OCI-LY7 (cell line): ENCODE results near the gene DNAJC6. TPM values are rescaled to one million over a fixed set of nuclear protein-coding genes. Genes with fewer than 3 reads are reported as not detected.

Source experiments
- BruUV-seq: library from RNA; stranded (reverse); fragments of 400-500 nt; replicated peaks from 2 replicates; lab custom pipeline; 2021; lab: Mats Ljungman, UMichigan
- CTCF ChIA-PET: fragments of 300-600 bp; sonication (Branson Sonifier 250); formaldehyde crosslinking; loops from one replicate; lab custom pipeline; 2022; ENCODE audit warnings: antibody characterized with exemption; ENCODE audit not compliant: unreplicated experiment; lab: Charles Lee
- POLR2A ChIA-PET: fragments of 300-600 bp; sonication (Branson Sonifier 250); formaldehyde crosslinking; loops from one replicate; lab custom pipeline; 2022; ENCODE audit warnings: antibody characterized with exemption; lab: Charles Lee
- DNase-seq: peaks from one replicate; pipeline ENCODE4 v3.0.0-alpha.2; 2015; ENCODE audit warnings: low spot score
- H2AFZ ChIP-seq: fragments of 200-600 bp; sonication (generic), shearing (Covaris generic); 2 replicates; pipeline ENCODE4 v1.6.1; 2014; ENCODE audit warnings: mild to moderate bottlenecking, antibody characterized with exemption, low read length, moderate library complexity
- H3K27ac ChIP-seq: fragments of 200-600 bp; sonication (generic); 2 replicates; pipeline ENCODE4 v1.5.1; 2014; ENCODE audit warnings: mixed run types, low read depth, mild to moderate bottlenecking, moderate library complexity, low read length, inconsistent platforms; ENCODE audit not compliant: poor library complexity, severe bottlenecking
- H3K36me3 ChIP-seq: fragments of 200-600 bp; sonication (generic); 2 replicates; pipeline ENCODE4 v1.6.1; 2014; ENCODE audit warnings: mild to moderate bottlenecking, antibody characterized with exemption, low read length, moderate library complexity, mixed read lengths; ENCODE audit not compliant: insufficient read depth
- H3K4me1 ChIP-seq: fragments of 200-600 bp; sonication (generic); 2 replicates; pipeline ENCODE4 v1.5.1; 2014; ENCODE audit warnings: mild to moderate bottlenecking, low read length; ENCODE audit not compliant: insufficient read depth, poor library complexity, severe bottlenecking
- H3K4me2 ChIP-seq: fragments of 200-600 bp; sonication (generic); 2 replicates; pipeline ENCODE4 v1.6.1; 2014; ENCODE audit warnings: mild to moderate bottlenecking, low read length
- H3K4me3 ChIP-seq: fragments of 200-600 bp; sonication (generic); 2 replicates; pipeline ENCODE4 v1.5.1; 2014; ENCODE audit warnings: mild to moderate bottlenecking, low read depth, low read length; ENCODE audit not compliant: poor library complexity, severe bottlenecking
- H3K79me2 ChIP-seq: fragments of 200-600 bp; sonication (generic); 2 replicates; pipeline ENCODE4 v1.6.1; 2016; ENCODE audit warnings: low read depth, mild to moderate bottlenecking, low read length, moderate library complexity, mixed read lengths; ENCODE audit not compliant: insufficient read depth
- H3K9me2 ChIP-seq: fragments of 200-600 bp; sonication (generic); 2 replicates; pipeline ENCODE4 v1.6.1; 2016; ENCODE audit warnings: mild to moderate bottlenecking, low read length, mixed read lengths; ENCODE audit not compliant: insufficient read depth
- H3K9me3 ChIP-seq: fragments of 200-600 bp; sonication (generic); 2 replicates; pipeline ENCODE4 v1.6.1; 2014; ENCODE audit warnings: mild to moderate bottlenecking, mixed run types, low read length, mixed read lengths
- H4K20me1 ChIP-seq: fragments of 200-600 bp; sonication (generic); 2 replicates; pipeline ENCODE4 v1.6.1; 2014; ENCODE audit warnings: mild to moderate bottlenecking, antibody characterized with exemption, low read length, moderate library complexity, mixed read lengths; ENCODE audit not compliant: insufficient read depth
- EZH2phosphoT487 ChIP-seq: fragments of 200-600 bp; sonication (generic); IDR thresholded peaks from 2 replicates; pipeline ENCODE4 v1.6.1; 2018; ENCODE audit warnings: low read depth, borderline replicate concordance, mild to moderate bottlenecking, mixed run types, antibody characterized with exemption, low read length, moderate library complexity, mixed read lengths
- intact Hi-C: fragments of 100-400 bp; cut with micrococcal nuclease; formaldehyde crosslinking; loops from one replicate; pipeline ENCODE4 v1.10.0; 2022; ENCODE audit not compliant: unreplicated experiment
- total RNA-seq, 2 experiments: library from RNA; depleted of rRNA in 1 of 2; stranded (reverse); fragments of >200 nt in 1 of 2; shearing (Covaris generic) in 1 of 2; gene quantifications; 2 replicates each; pipeline ENCODE4 v1.2.3, GENCODE V29; 2014 to 2022
- TF ChIP-seq, protein P1 (sequence below): fragments of 200-600 bp; sonication (generic); conservative IDR thresholded peaks from 2 replicates; pipeline ENCODE4 v1.5.1; 2014; ENCODE audit warnings: mild to moderate bottlenecking, antibody characterized with exemption, low read length, moderate library complexity, mixed read lengths

Gene DNAJC6
- total RNA-seq, 2 experiments from 2014 or later: 6.6 to 10.2 TPM

DNA sequence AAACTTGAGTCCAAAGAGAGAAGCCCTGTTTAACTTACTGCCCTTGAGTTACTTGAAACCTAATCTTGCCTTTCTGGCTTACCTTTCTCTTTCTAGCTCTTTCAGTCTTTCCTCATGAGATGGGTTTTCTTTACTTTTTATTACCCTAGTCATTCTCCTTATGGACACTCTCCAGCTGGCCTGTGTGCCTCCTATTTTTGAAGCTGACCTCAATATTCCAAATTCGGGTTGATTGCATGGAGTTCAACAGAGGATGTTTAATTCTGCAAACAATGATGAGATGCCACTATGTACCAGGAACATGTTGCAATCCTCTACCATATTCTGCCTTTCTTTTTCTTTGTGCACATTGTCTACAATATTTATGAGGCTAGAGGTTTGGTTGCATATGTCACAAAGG lies 20.7 kb downstream of the DNAJC6 start:
- CTCF ChIA-PET: no interaction called here

DNA sequence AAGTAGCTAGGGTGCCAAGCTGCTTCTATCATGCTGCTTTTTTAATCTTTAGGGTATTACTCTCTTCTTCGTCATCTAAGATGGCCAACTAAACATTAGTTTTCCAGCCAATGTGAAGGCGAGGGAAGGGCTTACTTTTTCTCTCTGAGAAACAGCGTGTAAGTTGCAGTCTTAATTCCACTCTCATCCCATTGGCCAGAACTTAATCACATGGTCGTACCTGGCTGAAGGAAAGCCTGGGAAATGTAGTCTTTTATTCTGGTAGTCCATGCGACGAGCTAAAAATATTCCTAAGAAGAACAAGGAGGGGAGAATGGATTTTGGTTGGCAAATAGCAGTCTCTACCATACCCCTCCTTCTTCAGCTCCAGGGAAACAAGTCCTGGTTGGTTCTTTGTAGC lies 21.5 kb downstream of the DNAJC6 start:
- intact Hi-C loops: no loop called here
- Histone ChIP-seq H4K20me1 (no peaks in the 10 kb centered on the region), H3K36me3 (no peaks in the 10 kb centered on the region), H3K9me3 (no peaks in the 10 kb centered on the region), H3K4me3 (no peak overlapping the region), H3K79me2 (no peaks in the 10 kb centered on the region), H3K4me2 (no peak overlapping the region), H3K9me2 (no peaks in the 10 kb centered on the region), H2AFZ (no peak overlapping the region), H3K4me1 (peaks cover 15% of the 10 kb centered on the region), H3K27ac (no peak overlapping the region)
- ChIA-PET POLR2A (interaction anchor here (0.7 kb wide), 1 partner anchor 401 kb away, joined by 3 read pairs; no protein-coding TSS in a partner anchor), CTCF (interaction anchor here (0.6 kb wide), 1 partner anchor 89 kb away, joined by 3 read pairs; no protein-coding TSS in a partner anchor)
- no TSS peak for BruUV-seq
- no peak for DNase-seq
- TF ChIP-seq, protein P1, sequence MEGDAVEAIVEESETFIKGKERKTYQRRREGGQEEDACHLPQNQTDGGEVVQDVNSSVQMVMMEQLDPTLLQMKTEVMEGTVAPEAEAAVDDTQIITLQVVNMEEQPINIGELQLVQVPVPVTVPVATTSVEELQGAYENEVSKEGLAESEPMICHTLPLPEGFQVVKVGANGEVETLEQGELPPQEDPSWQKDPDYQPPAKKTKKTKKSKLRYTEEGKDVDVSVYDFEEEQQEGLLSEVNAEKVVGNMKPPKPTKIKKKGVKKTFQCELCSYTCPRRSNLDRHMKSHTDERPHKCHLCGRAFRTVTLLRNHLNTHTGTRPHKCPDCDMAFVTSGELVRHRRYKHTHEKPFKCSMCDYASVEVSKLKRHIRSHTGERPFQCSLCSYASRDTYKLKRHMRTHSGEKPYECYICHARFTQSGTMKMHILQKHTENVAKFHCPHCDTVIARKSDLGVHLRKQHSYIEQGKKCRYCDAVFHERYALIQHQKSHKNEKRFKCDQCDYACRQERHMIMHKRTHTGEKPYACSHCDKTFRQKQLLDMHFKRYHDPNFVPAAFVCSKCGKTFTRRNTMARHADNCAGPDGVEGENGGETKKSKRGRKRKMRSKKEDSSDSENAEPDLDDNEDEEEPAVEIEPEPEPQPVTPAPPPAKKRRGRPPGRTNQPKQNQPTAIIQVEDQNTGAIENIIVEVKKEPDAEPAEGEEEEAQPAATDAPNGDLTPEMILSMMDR: no peak
- no peak for TF ChIP-seq EZH2phosphoT487

More for the DNA sequence above, 20.7 kb downstream of the DNAJC6 start:
- Histone ChIP-seq H3K27ac (no peak overlapping the region), H3K9me3 (no peaks in the 10 kb centered on the region), H3K9me2 (no peaks in the 10 kb centered on the region), H3K4me1 (peaks cover 15% of the 10 kb centered on the region), H2AFZ (no peak overlapping the region), H3K36me3 (no peaks in the 10 kb centered on the region), H4K20me1 (no peaks in the 10 kb centered on the region), H3K4me2 (no peak overlapping the region), H3K79me2 (no peaks in the 10 kb centered on the region), H3K4me3 (no peak overlapping the region)
- POLR2A ChIA-PET: interaction anchor here (0.6 to 0.9 kb wide), 3 partner anchors 9 to 130 kb away, joined by 3 to 4 read pairs (median 3); no protein-coding TSS in a partner anchor
- intact Hi-C loops: no loop called here
- TF ChIP-seq, protein P1: no peak
- TF ChIP-seq EZH2phosphoT487: no peak
- no peak for DNase-seq
- BruUV-seq: no TSS peak

DNA sequence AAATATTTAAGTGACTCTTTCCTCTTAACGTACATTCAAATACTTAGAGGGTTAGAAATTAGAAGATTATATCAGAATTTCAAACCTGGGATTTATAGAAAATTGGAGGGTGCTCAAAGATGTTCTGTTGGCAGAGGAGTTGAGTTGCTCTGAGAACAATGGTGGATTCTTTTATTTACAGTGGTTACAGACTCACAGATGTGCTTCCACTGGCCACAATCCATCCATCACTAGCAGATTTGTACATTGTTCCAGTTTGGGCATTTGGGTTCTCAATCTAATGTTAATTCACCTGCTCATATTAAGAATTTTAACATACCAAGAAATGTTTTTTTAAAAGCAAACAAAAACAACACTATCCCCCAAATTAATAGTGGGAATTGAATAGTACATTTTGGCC lies 23.5 kb downstream of the DNAJC6 start:
- Histone ChIP-seq H4K20me1 (no peaks in the 10 kb centered on the region; the same call in 1 of the 2 replicates), H3K36me3 (no peaks in the 10 kb centered on the region), H3K4me3 (no peak overlapping the region), H3K9me3 (no peaks in the 10 kb centered on the region), H3K4me1 (peaks cover 13% of the 10 kb centered on the region), H3K9me2 (no peaks in the 10 kb centered on the region), H2AFZ (no peak overlapping the region), H3K27ac (no peak overlapping the region), H3K4me2 (no peak overlapping the region), H3K79me2 (no peaks in the 10 kb centered on the region)
- BruUV-seq: no TSS peak
- TF ChIP-seq, protein P1: no peak
- TF ChIP-seq EZH2phosphoT487: no peak
- ChIA-PET POLR2A (interaction anchor here (0.8 to 1.4 kb wide), 2 partner anchors 11 to 60 kb away, joined by 3 read pairs; no protein-coding TSS in a partner anchor), CTCF (no interaction called here)
- intact Hi-C loops: no loop called here
- no peak for DNase-seq
